ENCODE measurements around the gene SLC6A2. TPM values are rescaled to one million over a fixed set of nuclear protein-coding genes. Genes with fewer than 3 reads are reported as not detected.

SLC6A2 gene
- total and polyA plus RNA-seq, 9 of the 15 experiments (the other 6 are each of a cell fraction or from before 2014, with no cell fraction given) = not detected

- H3K4me1 ChIP-seq (replicated peaks in 1 of 2; ENCODE audit: control insufficient read depth in 2 of 2, insufficient read depth in 2 of 2, low read length in 2 of 2) = no peaks in the 10 kb centered on the region
- no peak for ATAC-seq
- ChIA-PET CTCF (ENCODE audit: low intra/inter-chr PET ratio) (interaction anchor here (1.5 kb wide), 1 partner anchor 231 kb away, joined by 5 read pairs; no protein-coding TSS in a partner anchor), POLR2A (interaction anchor here (0.5 kb wide), 1 partner anchor 235 kb away, joined by 4 read pairs; no protein-coding TSS in a partner anchor)
- H3K27me3 ChIP-seq (ENCODE audit: control insufficient read depth in 2 of 2, insufficient read depth in 2 of 2, low read length in 2 of 2) = peaks cover 0 to 11% of the 10 kb centered on the region in 2 experiments; a peak in 1 of 5 replicates
- H3K9me3 ChIP-seq (replicated peaks; ENCODE audit: control insufficient read depth, insufficient read depth, low read depth, low read length) = no peaks in the 10 kb centered on the region
- intact Hi-C loops (cut with micrococcal nuclease) (no loop called here), in situ Hi-C loops (cut with MboI) (no loop called here)
- no peaks in the 10 kb centered on the region for H3K9me1 ChIP-seq (ENCODE audit: control insufficient read depth, insufficient read depth, low read length)
- H3K4me2 ChIP-seq (ENCODE audit: insufficient read depth, low read length) = no peak overlapping the region
- BruUV-seq (replicated peaks) = no TSS peak
- TF ChIP-seq CEBPG (CRISPR knock-in tag; IDR thresholded peaks at IDR 0.05) (no peak), CEBPG (tag; conservative IDR thresholded peaks at IDR 0.05 in 1 of 2, IDR thresholded peaks at IDR 0.05 in 1 of 2) (0 out of 4 replicates have a peak, but pooled peaks of 1 of the 2 experiments have one; percentile 28), E2F6 (IDR thresholded peaks at IDR 0.05; ENCODE audit: borderline replicate concordance in 1 of 2, extremely low read depth in 1 of 2, insufficient read depth in 1 of 2, insufficient read length in 1 of 2, low read depth in 1 of 2, low read length in 1 of 2, poor library complexity in 1 of 2, severe bottlenecking in 1 of 2) (no peak), CEBPB (tag; IDR thresholded peaks at IDR 0.05) (peak; percentile 41; the same call in 1 of the 2 replicates)
- FAIRE-seq = no peak
- WGBS (ENCODE audit: insufficient coverage, low coverage, missing lambda C conversion rate) = 0% methylated on average over 5 of the region's 5 CpGs
- no peak overlapping the region for H3K9ac ChIP-seq (ENCODE audit: insufficient read depth in 1 of 2, low read depth in 2 of 2, low read length in 2 of 2)
- H3K79me2 ChIP-seq (ENCODE audit: control insufficient read depth, insufficient read depth, low read length) = no peaks in the 10 kb centered on the region
- DNase-seq (ENCODE audit: extremely low read depth in 1 of 4, low spot score in 3 of 4) = no peak
- H3K27ac ChIP-seq (ENCODE audit: extremely low read depth, low read depth, low read length) = no peak overlapping the region
- H3K4me3 ChIP-seq = no peak overlapping the region
- no peaks in the 10 kb centered on the region; the same call in 1 of the 2 replicates for H4K20me1 ChIP-seq (replicated peaks; ENCODE audit: control insufficient read depth, insufficient read depth, low read length)
- no peak overlapping the region for H2AFZ ChIP-seq (ENCODE audit: low read depth, low read length)
- no peaks in the 10 kb centered on the region for H3K36me3 ChIP-seq (ENCODE audit: control insufficient read depth, insufficient read depth, low read length)
These were observed 39.8 kb downstream of the SLC6A2 start for GRCh38 chr16:55695595-55695994.

Measured in K562 (cell line).